ENCODE results near the gene ZNF277. TPM values are rescaled to one million over a fixed set of nuclear protein-coding genes. Genes with fewer than 3 reads are reported as not detected.
A peak's percentile ranks its signal among the peaks of the same experiment; 100 is the strongest.

Gene ZNF277
- total and polyA plus RNA-seq, 2 experiments from 2014 or later: 10.0 to 34.6 TPM

GRCh38 chr7:112180223-112180622 is 26.3 kb upstream of the ZNF277 start:
- H3K9me2 ChIP-seq (replicated peaks; ENCODE audit: insufficient read depth): no peaks in the 10 kb centered on the region
- no peaks in the 10 kb centered on the region for H3K36me3 ChIP-seq (replicated peaks; ENCODE audit: insufficient read depth, low read depth)
- H2AFZ ChIP-seq: no peak overlapping the region
- no peak for DNase-seq (ENCODE audit: low spot score)
- no peak overlapping the region for H3K4me2 ChIP-seq
- WGBS (ENCODE audit: low lambda C conversion rate, missing lambda C conversion rate): 83% methylated on average over 4 of the region's 4 CpGs
- TF ChIP-seq CTCF (IDR thresholded peaks at IDR 0.05; ENCODE audit: poor library complexity): no peak
- TF ChIP-seq EZH2 (IDR thresholded peaks at IDR 0.05; ENCODE audit: borderline replicate concordance): no peak
- TF ChIP-seq EZH2phosphoT487 (IDR thresholded peaks at IDR 0.05; ENCODE audit: low read depth, severe bottlenecking, unreplicated experiment): no peak
- no peaks in the 10 kb centered on the region for H4K20me1 ChIP-seq (ENCODE audit: insufficient read depth, poor library complexity, severe bottlenecking)
- H3K4me1 ChIP-seq (ENCODE audit: insufficient read depth): no peaks in the 10 kb centered on the region
- H3K79me2 ChIP-seq: peaks cover 58% of the 10 kb centered on the region
- no peak overlapping the region for H3K4me3 ChIP-seq
- no peaks in the 10 kb centered on the region for H3K27me3 ChIP-seq
- H3K27ac ChIP-seq: no peak overlapping the region
- no peaks in the 10 kb centered on the region for H3K9me3 ChIP-seq (ENCODE audit: low read depth)

GRCh38 chr7:112182749-112183148 is 23.7 kb upstream of the ZNF277 start:
- Histone ChIP-seq H3K4me1 (ENCODE audit: insufficient read depth) (no peaks in the 10 kb centered on the region), H3K9me3 (ENCODE audit: low read depth) (no peaks in the 10 kb centered on the region), H3K27me3 (no peaks in the 10 kb centered on the region), H4K20me1 (ENCODE audit: insufficient read depth, poor library complexity, severe bottlenecking) (no peaks in the 10 kb centered on the region), H3K36me3 (replicated peaks; ENCODE audit: insufficient read depth, low read depth) (no peaks in the 10 kb centered on the region), H3K27ac (no peak overlapping the region), H3K4me3 (no peak overlapping the region), H3K79me2 (peaks cover 70% of the 10 kb centered on the region), H3K4me2 (no peak overlapping the region), H3K9me2 (replicated peaks; ENCODE audit: insufficient read depth) (no peaks in the 10 kb centered on the region), H2AFZ (no peak overlapping the region)
- WGBS (ENCODE audit: low lambda C conversion rate, missing lambda C conversion rate): 69% methylated on average over 5 of the region's 5 CpGs
- peak; percentile 14 for DNase-seq (ENCODE audit: low spot score)
- TF ChIP-seq EZH2phosphoT487 (IDR thresholded peaks at IDR 0.05; ENCODE audit: low read depth, severe bottlenecking, unreplicated experiment): no peak
- no peak for TF ChIP-seq EZH2 (IDR thresholded peaks at IDR 0.05; ENCODE audit: borderline replicate concordance)
- no peak for TF ChIP-seq CTCF (IDR thresholded peaks at IDR 0.05; ENCODE audit: poor library complexity)

- 96% methylated on average over 1 of the region's 1 CpG for WGBS (ENCODE audit: low lambda C conversion rate, missing lambda C conversion rate)
- TF ChIP-seq CTCF (IDR thresholded peaks at IDR 0.05; ENCODE audit: poor library complexity) (no peak), EZH2 (IDR thresholded peaks at IDR 0.05; ENCODE audit: borderline replicate concordance) (no peak), EZH2phosphoT487 (IDR thresholded peaks at IDR 0.05; ENCODE audit: low read depth, severe bottlenecking, unreplicated experiment) (no peak)
- Histone ChIP-seq H3K27ac (no peak overlapping the region), H4K20me1 (ENCODE audit: insufficient read depth, poor library complexity, severe bottlenecking) (no peaks in the 10 kb centered on the region), H3K9me3 (ENCODE audit: low read depth) (no peaks in the 10 kb centered on the region), H3K79me2 (peaks cover 68% of the 10 kb centered on the region), H3K9me2 (replicated peaks; ENCODE audit: insufficient read depth) (no peaks in the 10 kb centered on the region), H3K36me3 (replicated peaks; ENCODE audit: insufficient read depth, low read depth) (no peaks in the 10 kb centered on the region), H3K4me1 (ENCODE audit: insufficient read depth) (no peaks in the 10 kb centered on the region), H3K4me3 (no peak overlapping the region), H3K4me2 (no peak overlapping the region), H2AFZ (no peak overlapping the region), H3K27me3 (no peaks in the 10 kb centered on the region)
- DNase-seq (ENCODE audit: low spot score): no peak
Observed at GRCh38 chr7:112183266-112183665, 23.2 kb upstream of the ZNF277 start.

- 81% methylated on average over 2 of the region's 2 CpGs for WGBS (ENCODE audit: low lambda C conversion rate, missing lambda C conversion rate)
- no peak for TF ChIP-seq EZH2 (IDR thresholded peaks at IDR 0.05; ENCODE audit: borderline replicate concordance)
- TF ChIP-seq EZH2phosphoT487 (IDR thresholded peaks at IDR 0.05; ENCODE audit: low read depth, severe bottlenecking, unreplicated experiment): no peak
- TF ChIP-seq CTCF (IDR thresholded peaks at IDR 0.05; ENCODE audit: poor library complexity): no peak
- Histone ChIP-seq H3K9me3 (ENCODE audit: low read depth) (no peaks in the 10 kb centered on the region), H3K27ac (no peak overlapping the region), H4K20me1 (ENCODE audit: insufficient read depth, poor library complexity, severe bottlenecking) (no peaks in the 10 kb centered on the region), H3K4me3 (no peak overlapping the region), H3K27me3 (no peaks in the 10 kb centered on the region), H3K79me2 (peaks cover 69% of the 10 kb centered on the region), H3K36me3 (replicated peaks; ENCODE audit: insufficient read depth, low read depth) (no peaks in the 10 kb centered on the region), H3K9me2 (replicated peaks; ENCODE audit: insufficient read depth) (no peaks in the 10 kb centered on the region), H3K4me1 (ENCODE audit: insufficient read depth) (no peaks in the 10 kb centered on the region), H3K4me2 (no peak overlapping the region), H2AFZ (no peak overlapping the region)
- DNase-seq (ENCODE audit: low spot score): no peak
Observed at GRCh38 chr7:112184455-112184854, 22.0 kb upstream of the ZNF277 start.

All from hepatocyte (in vitro differentiated cells).